Stimulated activated naive CD8-positive, alpha-beta T cell treated with anti-CD3 and anti-CD28 coated beads, Interleukin-15, Interleukin-2, amounts not matched to agents 100 ng/mL and 50 ng/mL, for 24 hours (primary cell): ENCODE data around the gene POU2F3.
A peak's percentile ranks its signal among the peaks of the same experiment; 100 is the strongest.

ENCODE experiments used
- H3K27ac Mint-ChIP-seq: one replicate; pipeline ENCODE4 v1.8.0; 2021; ENCODE audit warnings: mild to moderate bottlenecking, mixed read lengths
- H3K27me3 Mint-ChIP-seq: one replicate; pipeline ENCODE4 v1.8.0; 2021; ENCODE audit warnings: mixed read lengths
- H3K36me3 Mint-ChIP-seq: one replicate; pipeline ENCODE4 v1.8.0; 2021; ENCODE audit warnings: low read depth, mixed read lengths
- H3K4me1 Mint-ChIP-seq: one replicate; pipeline ENCODE4 v1.8.0; 2021; ENCODE audit warnings: low read depth, mixed read lengths
- H3K4me3 Mint-ChIP-seq: one replicate; pipeline ENCODE4 v1.8.0; 2021; ENCODE audit warnings: mild to moderate bottlenecking, mixed read lengths
- H3K9me3 Mint-ChIP-seq: one replicate; pipeline ENCODE4 v1.8.0; 2021; ENCODE audit warnings: mixed read lengths

POU2F3 gene

GRCh38 chr11:120205596-120206161, 34.3 kb upstream of the POU2F3 start:
- peaks cover 24% of the 10 kb centered on the region for H3K27me3 Mint-ChIP-seq
- H3K4me1 Mint-ChIP-seq: peaks cover 9% of the 10 kb centered on the region
- no peak overlapping the region for H3K4me3 Mint-ChIP-seq
- H3K27ac Mint-ChIP-seq: no peak overlapping the region
- no peaks in the 10 kb centered on the region for H3K9me3 Mint-ChIP-seq
- no peaks in the 10 kb centered on the region for H3K36me3 Mint-ChIP-seq

GRCh38 chr11:120207512-120207911, 32.4 kb upstream of the POU2F3 start:
- peaks cover 14% of the 10 kb centered on the region for H3K4me1 Mint-ChIP-seq
- peaks cover 27% of the 10 kb centered on the region for H3K27me3 Mint-ChIP-seq
- H3K9me3 Mint-ChIP-seq: no peaks in the 10 kb centered on the region
- H3K27ac Mint-ChIP-seq: no peak overlapping the region
- no peaks in the 10 kb centered on the region for H3K36me3 Mint-ChIP-seq
- H3K4me3 Mint-ChIP-seq: no peak overlapping the region

GRCh38 chr11:120208001-120208441, 31.9 kb upstream of the POU2F3 start:
- Mint-ChIP-seq H3K27me3 (peaks cover 24% of the 10 kb centered on the region), H3K4me3 (no peak overlapping the region)

GRCh38 chr11:120208777-120209176, 31.2 kb upstream of the POU2F3 start:
- Mint-ChIP-seq H3K4me3 (no peak overlapping the region), H3K9me3 (no peaks in the 10 kb centered on the region), H3K36me3 (no peaks in the 10 kb centered on the region), H3K27ac (no peak overlapping the region), H3K27me3 (peaks cover 22% of the 10 kb centered on the region), H3K4me1 (peaks cover 14% of the 10 kb centered on the region)

More at GRCh38 chr11:120208001-120208441, 31.9 kb upstream of the POU2F3 start:
- no peaks in the 10 kb centered on the region for H3K9me3 Mint-ChIP-seq
- H3K4me1 Mint-ChIP-seq: peaks cover 14% of the 10 kb centered on the region
- no peak overlapping the region for H3K27ac Mint-ChIP-seq
- H3K36me3 Mint-ChIP-seq: no peaks in the 10 kb centered on the region

GRCh38 chr11:120209746-120210625, 30.0 kb upstream of the POU2F3 start:
- peak overlapping the region; percentile 62 for H3K27ac Mint-ChIP-seq
- H3K36me3 Mint-ChIP-seq: no peaks in the 10 kb centered on the region
- peaks cover 22% of the 10 kb centered on the region for H3K27me3 Mint-ChIP-seq
- H3K4me1 Mint-ChIP-seq: peaks cover 14% of the 10 kb centered on the region
- H3K9me3 Mint-ChIP-seq: no peaks in the 10 kb centered on the region
- H3K4me3 Mint-ChIP-seq: peak overlapping the region; percentile 78

GRCh38 chr11:120210626-120211521, 29.1 kb upstream of the POU2F3 start, which contains the start of gene OAF:
TSS of gene OAF (plus strand) at chr11:120211032. CDS start at chr11:120211280, 248 bp downstream.
- peak within 1 kb of the TSS; percentile 86 for H3K4me3 Mint-ChIP-seq
- H3K4me1 Mint-ChIP-seq: peaks cover 14% of the 10 kb centered on the region
- no peaks in the 10 kb centered on the region for H3K9me3 Mint-ChIP-seq
- no peaks in the 10 kb centered on the region for H3K36me3 Mint-ChIP-seq
- peak within 1 kb of the TSS; percentile 84 for H3K27ac Mint-ChIP-seq
- peaks cover 22% of the 10 kb centered on the region for H3K27me3 Mint-ChIP-seq

- Mint-ChIP-seq H3K36me3 (no peaks in the 10 kb centered on the region), H3K27me3 (peaks cover 22% of the 10 kb centered on the region), H3K4me3 (peak overlapping the region; percentile 86), H3K27ac (peak overlapping the region; percentile 84), H3K9me3 (no peaks in the 10 kb centered on the region), H3K4me1 (peaks cover 14% of the 10 kb centered on the region)
These were observed 28.2 kb upstream of the POU2F3 start for GRCh38 chr11:120211522-120212258.

- Mint-ChIP-seq H3K4me1 (peaks cover 14% of the 10 kb centered on the region), H3K27me3 (peaks cover 22% of the 10 kb centered on the region), H3K27ac (no peak overlapping the region), H3K9me3 (no peaks in the 10 kb centered on the region), H3K4me3 (peak overlapping the region; percentile 36), H3K36me3 (no peaks in the 10 kb centered on the region)
These were observed 27.6 kb upstream of the POU2F3 start for GRCh38 chr11:120212259-120212878.

GRCh38 chr11:120212926-120213325, 27.0 kb upstream of the POU2F3 start:
- peaks cover 18% of the 10 kb centered on the region for H3K27me3 Mint-ChIP-seq
- H3K4me3 Mint-ChIP-seq: no peak overlapping the region
- H3K4me1 Mint-ChIP-seq: peaks cover 14% of the 10 kb centered on the region
- no peak overlapping the region for H3K27ac Mint-ChIP-seq
- H3K36me3 Mint-ChIP-seq: no peaks in the 10 kb centered on the region
- H3K9me3 Mint-ChIP-seq: no peaks in the 10 kb centered on the region

GRCh38 chr11:120214581-120214980, 25.4 kb upstream of the POU2F3 start:
- H3K27ac Mint-ChIP-seq: no peak overlapping the region

GRCh38 chr11:120215634-120216033, 24.3 kb upstream of the POU2F3 start:
- Mint-ChIP-seq H3K4me3 (no peak overlapping the region), H3K36me3 (no peaks in the 10 kb centered on the region), H3K4me1 (peaks cover 4% of the 10 kb centered on the region), H3K27me3 (peaks cover 5% of the 10 kb centered on the region), H3K9me3 (no peaks in the 10 kb centered on the region), H3K27ac (no peak overlapping the region)

More at GRCh38 chr11:120214581-120214980, 25.4 kb upstream of the POU2F3 start:
- Mint-ChIP-seq H3K4me1 (peaks cover 12% of the 10 kb centered on the region), H3K36me3 (no peaks in the 10 kb centered on the region), H3K27me3 (peaks cover 5% of the 10 kb centered on the region), H3K9me3 (no peaks in the 10 kb centered on the region), H3K4me3 (no peak overlapping the region)

- Mint-ChIP-seq H3K36me3 (no peaks in the 10 kb centered on the region), H3K27me3 (peaks cover 5% of the 10 kb centered on the region), H3K27ac (no peak overlapping the region), H3K9me3 (no peaks in the 10 kb centered on the region), H3K4me1 (peaks cover 9% of the 10 kb centered on the region), H3K4me3 (no peak overlapping the region)
These were observed 23.4 kb upstream of the POU2F3 start for GRCh38 chr11:120216426-120217102.

- Mint-ChIP-seq H3K4me3 (no peak overlapping the region), H3K27ac (no peak overlapping the region), H3K9me3 (no peaks in the 10 kb centered on the region), H3K36me3 (no peaks in the 10 kb centered on the region), H3K4me1 (peaks cover 8% of the 10 kb centered on the region), H3K27me3 (no peaks in the 10 kb centered on the region)
These were observed 22.4 kb upstream of the POU2F3 start for GRCh38 chr11:120217526-120217925.
